ENCODE data around the gene MANF.
A peak's percentile ranks its signal among the peaks of the same experiment; 100 is the strongest.
"Not testable (repeated sequence)": the region's sequence is repeated elsewhere in the genome, so short reads cannot be mapped to it uniquely, and the experiment has no call there.

The MANF gene

DNA sequence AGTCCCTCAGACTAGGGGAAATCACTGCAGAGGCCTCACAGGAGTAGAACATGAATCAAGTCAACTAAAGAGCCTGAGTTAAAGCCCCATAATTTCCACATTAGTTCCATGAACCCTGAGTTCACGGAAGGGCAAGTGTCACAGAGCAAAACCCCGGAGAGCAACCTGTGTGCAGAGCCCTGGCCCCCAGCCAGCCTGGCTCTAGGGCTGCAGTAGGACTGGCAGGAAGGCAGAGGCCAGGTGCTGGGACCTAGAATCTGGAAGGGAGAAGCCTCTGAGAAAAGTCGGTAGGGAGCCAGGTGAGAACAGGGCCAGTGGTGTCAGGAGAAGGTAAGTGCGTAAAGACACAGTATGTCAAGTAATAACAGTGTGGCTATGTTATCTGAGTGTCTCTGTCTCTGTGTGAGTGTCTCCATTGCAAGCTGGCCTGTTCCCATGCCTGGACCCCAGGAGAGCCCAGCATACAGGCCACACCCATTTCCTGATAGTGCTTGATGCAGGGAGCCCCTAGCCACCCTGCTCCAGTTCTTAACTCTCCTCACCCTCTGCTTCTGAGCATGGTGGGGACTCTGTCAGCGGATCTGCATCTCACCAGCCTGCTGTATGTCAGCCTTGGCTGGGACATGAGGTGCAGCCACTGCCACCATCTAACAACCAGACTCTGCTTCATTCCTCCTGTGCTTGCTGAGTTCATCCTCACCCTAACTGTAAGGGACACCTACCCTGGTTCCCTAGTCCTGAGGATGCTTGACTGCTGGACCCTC lies 11.3 kb upstream of the MANF start:
- DNase-seq (ENCODE audit: low spot score): no peak

- no peak for DNase-seq (ENCODE audit: low spot score)
Observed at GRCh38 chr3:51374456-51374855, 10.6 kb upstream of the MANF start.

DNA sequence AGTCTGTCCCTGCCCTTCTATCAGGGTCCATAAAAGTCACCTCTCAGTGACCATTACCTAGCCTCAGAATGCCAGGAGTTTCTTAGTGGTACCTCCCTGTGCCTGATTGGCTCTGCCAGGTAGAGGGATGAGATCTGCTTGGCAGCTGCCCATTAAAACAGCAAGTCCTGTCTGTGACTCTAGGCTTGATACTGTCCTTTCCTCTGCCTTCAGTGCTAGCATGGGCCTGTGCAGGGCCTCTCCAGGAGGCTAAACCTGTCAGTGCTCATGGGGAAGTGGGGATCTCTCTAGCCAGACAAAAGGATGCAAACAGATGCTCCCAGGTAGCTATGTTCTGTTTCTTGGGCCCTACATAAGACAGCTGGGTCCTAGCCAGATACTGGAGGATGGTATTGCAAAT lies 10.0 kb upstream of the MANF start:
- no peak for DNase-seq (ENCODE audit: low spot score)

- no peak for DNase-seq (ENCODE audit: low spot score)
Observed at GRCh38 chr3:51375571-51375970, 9.5 kb upstream of the MANF start.

DNA sequence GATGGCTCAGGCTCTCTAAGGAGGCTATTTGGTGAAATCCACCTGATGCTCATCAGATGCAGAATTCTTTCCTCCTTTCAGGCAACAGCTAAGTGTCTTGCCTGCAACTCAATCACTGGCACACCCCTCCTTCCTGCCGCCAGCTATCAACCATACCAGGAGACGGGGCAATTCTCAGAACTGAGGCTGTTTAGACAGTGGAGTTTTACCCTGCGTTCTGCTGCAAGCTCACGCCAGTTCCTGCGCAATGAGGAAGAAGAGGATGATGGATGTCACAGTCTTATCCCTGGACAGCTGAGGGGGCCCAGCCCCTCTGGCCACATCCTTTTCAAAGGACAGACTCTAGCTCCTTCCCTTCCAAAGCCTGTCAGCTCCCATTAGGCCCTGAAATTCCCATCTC lies 7.0 kb upstream of the MANF start:
- DNase-seq (ENCODE audit: low spot score): no peak

- DNase-seq (ENCODE audit: low spot score): no peak
Observed at GRCh38 chr3:51378726-51379125, 6.4 kb upstream of the MANF start.

DNA sequence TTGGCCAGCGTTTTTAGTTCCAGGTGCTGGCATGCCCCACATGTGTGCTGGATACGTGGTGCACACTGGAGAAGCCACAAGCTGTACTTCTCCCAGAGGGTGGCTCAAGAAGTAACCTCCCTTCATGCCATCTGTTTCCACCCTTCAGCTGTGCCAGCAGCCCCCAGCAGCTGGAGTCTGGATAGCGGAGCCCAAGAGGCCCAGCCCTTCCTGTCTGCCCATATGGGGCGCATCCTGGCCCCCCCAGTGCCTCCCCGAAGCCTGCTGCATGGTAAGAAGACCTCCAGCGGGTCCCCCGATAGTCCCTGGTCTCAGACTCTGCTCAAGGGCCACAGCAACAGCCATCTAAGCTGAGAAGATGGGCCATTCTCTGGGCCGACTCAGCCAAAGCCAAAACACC lies 5.8 kb upstream of the MANF start:
- DNase-seq (ENCODE audit: low spot score): no peak

DNA sequence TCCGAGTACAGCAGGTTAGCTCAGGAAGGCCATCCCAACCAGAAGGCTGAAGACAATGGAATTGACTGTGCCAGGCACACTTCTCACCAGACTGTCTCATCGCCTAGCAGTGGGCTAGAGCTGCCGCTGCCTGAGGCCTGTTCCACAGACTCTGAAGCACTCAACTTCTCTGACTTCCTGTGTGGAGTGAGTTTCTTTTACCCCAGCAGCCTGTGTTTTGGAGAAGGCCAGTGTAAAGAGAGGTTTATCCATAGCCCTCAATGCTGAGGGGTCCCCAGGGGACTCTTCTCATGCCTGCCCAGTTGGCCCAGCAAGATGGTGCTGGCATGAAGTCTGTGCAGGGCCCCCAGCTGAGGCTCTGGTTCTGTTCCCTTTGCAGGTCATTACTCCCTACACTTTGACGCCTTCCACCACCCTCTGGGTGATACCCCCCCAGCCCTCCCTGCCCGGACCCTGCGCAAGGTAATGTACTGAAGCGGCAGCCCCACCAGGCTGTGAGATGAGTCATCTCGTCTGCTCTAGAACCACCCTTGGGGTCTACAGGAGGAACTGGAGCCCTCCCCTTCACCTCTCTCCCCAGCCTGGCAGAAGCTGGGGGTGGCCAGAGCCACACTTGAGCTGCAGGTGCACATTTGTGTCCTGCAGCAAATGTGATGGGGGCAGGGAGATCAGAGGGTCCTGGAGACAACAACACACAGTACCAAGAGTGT lies 5.2 kb upstream of the MANF start:
- DNase-seq (ENCODE audit: low spot score): no peak

DNA sequence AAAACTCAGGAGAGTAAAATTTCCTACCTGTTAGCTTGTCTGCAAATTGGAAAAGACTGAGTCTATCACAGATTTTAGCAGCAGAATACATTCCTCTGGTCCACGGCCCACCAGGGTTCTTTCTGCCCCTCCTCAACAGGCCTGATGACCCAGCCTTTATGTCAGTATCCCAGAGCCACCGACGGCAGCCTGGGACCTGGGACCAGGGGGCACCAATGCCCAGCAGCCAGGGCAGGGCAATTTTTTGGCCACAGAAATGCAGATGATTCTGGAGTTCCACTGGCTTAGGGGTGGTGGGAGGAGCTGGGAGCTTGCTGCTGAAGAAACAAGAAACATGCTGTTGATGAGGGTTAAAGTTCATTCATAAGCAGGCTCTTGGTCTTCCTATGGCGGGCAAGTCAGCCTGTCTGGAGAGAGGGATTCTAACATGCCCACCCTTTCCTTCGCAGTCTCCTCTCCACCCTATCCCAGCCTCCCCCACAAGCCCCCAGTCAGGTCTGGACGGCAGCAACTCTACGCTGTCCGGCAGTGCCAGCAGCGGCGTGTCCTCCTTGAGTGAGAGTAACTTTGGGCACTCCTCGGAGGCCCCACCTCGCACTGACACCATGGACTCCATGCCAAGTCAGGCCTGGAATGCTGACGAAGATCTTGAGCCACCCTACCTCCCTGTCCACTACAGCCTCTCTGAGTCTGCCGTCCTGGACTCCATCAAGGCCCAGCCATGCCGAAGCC lies 4.3 kb upstream of the MANF start:
- no peak for DNase-seq (ENCODE audit: low spot score)

GRCh38 chr3:51381333-51381705 lies 3.8 kb upstream of the MANF start:
- DNase-seq (ENCODE audit: low spot score): no peak

GRCh38 chr3:51382076-51382745 lies 2.9 kb upstream of the MANF start:
- no peak for DNase-seq (ENCODE audit: low spot score)

- no peak for DNase-seq (ENCODE audit: low spot score)
Observed at GRCh38 chr3:51382947-51383578, 2.0 kb upstream of the MANF start.

DNA sequence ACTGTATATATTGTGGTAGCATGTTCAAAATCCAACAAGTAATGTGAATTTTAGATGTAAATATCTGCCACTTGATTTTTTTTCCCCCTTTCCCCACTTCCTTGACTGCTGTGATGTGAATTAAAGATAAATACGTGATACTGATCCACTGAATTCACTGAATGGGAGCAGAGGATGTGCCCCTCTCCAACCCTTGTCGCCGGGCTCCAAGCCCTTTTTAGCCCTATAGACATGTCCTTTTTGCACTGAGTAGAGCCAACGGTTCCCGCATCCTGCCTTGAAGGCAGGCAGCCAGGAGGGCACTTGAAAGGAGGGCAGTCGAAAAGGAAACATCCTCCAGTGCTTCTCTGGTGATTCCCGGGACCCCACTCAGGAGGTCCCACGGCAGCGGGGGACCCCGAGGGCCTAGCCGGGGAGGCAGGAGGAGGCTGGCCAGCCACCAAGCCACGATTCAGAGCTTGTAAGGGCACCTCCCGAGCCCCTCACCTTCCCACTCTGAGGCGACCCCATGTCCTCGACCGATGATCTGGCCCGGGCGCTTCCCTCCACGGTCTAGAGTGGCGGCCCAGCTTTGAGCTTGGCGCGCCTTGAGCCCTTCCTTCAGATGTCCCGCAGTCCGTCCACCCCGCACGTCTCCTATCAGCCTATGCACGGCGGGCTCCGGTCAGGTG lies 901 bp upstream of the MANF start:
- DNase-seq (ENCODE audit: low spot score): no peak

DNA sequence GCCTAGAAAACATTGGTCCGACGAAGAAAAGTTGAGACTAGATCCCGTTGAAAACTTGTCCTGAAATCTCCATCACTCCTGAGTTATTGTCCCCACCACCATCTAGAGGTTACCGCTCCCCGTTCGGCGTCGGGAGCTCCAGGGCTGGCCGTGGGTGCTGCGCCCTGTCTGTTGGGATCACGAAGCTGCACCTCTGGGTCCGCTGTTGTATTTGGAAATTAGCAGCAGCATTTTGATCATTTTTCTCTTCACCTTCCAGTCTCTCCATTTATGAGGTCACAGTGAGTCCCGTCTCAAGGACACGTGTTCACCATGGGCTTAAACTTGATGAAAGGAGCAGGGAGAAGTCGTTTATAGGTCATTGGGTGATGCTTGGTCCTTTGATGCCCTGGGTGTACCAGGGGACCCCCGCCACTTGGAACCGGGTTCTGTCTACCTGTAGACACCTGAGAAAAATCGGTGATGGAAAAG lies 565 bp downstream of the MANF start:
- DNase-seq (ENCODE audit: low spot score): no peak

DNA sequence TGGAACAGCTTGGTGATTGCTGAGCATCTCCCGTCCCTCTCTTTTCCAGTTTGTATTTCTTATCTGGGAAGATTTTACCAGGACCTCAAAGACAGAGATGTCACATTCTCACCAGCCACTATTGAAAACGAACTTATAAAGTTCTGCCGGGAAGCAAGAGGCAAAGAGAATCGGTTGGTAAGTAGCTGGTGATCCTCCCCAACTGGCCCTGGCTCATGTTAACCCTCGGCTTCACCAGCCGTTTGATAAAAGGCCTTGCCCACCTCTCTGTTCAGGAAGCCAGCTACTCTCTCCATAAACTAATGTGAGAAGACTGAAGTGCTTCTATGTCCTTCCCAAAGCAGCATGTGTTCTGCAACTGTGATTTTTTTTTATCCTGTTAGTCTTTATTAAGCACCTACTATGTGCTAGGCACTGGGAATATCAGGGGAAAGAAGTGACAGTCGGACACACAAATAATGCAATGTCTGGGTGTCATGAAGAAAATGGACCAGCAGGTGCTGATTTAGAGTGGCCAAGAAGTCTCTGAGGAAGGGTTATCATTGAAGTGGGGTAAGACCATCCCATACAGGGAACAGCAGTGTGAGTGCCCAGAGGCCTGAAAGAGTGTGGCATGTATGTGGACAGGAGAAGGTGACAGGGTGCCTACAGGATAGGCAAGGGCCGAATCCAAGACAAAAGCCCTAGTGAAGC lies 1.2 kb downstream of the MANF start:
- DNase-seq (ENCODE audit: low spot score): peak; percentile 40

DNA sequence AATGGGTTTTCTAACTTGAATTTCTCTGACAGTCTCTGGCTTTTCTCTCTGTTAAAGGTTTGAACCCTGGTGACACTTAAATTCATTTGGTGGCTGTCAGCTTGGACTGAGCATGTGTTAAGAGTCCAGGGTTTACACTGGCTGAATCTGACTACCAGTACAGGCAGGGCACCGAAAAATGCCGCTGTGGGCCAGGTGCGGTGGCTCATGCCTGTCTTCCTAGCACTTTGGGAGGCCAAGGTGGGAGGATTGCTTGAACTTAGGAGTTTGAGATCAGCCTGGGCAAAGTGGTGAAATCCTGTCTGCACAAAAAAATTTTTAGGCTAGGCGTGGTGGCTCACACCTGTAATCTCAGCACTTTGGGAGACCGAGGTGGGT lies 1.8 kb downstream of the MANF start:
- DNase-seq (ENCODE audit: low spot score): peak; percentile 32

DNA sequence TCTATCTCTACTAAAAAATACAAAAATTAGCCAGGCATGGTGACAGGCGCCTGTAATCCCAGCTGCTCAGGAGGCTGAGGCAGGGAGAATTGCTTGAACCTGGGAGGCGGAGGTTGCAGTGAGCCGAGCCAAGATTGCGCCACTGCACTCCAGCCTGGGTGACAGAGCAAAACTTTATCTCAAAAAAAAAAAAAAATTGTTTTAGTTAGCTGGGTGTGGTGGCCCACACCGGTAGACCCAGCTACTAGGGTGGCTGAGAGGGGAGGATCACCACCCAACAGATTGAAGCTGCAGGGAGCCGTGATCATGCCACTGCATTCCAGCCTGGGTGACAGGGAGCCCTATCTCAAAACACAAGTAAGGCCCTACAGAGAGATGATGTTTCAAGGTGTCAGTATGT lies 2.2 kb downstream of the MANF start:
- not testable (repeated sequence) for DNase-seq (ENCODE audit: low spot score)

- peak; percentile 17 for DNase-seq (ENCODE audit: low spot score)
Observed at GRCh38 chr3:51388286-51389029, 3.4 kb downstream of the MANF start.

GRCh38 chr3:51389423-51390183 lies 4.5 kb downstream of the MANF start:
- DNase-seq (ENCODE audit: low spot score): peak; percentile 76

All from ecto neural progenitor cell (in vitro differentiated cells).